Measurements from ENCODE around the gene XIRP1. TPM values are rescaled to one million over a fixed set of nuclear protein-coding genes. Genes with fewer than 3 reads are reported as not detected.
A peak's percentile ranks its signal among the peaks of the same experiment; 100 is the strongest.

Gene XIRP1
- total RNA-seq, 4 donors from 2014 or later = 0.18 to 0.19 TPM; not detected in 2

DNA sequence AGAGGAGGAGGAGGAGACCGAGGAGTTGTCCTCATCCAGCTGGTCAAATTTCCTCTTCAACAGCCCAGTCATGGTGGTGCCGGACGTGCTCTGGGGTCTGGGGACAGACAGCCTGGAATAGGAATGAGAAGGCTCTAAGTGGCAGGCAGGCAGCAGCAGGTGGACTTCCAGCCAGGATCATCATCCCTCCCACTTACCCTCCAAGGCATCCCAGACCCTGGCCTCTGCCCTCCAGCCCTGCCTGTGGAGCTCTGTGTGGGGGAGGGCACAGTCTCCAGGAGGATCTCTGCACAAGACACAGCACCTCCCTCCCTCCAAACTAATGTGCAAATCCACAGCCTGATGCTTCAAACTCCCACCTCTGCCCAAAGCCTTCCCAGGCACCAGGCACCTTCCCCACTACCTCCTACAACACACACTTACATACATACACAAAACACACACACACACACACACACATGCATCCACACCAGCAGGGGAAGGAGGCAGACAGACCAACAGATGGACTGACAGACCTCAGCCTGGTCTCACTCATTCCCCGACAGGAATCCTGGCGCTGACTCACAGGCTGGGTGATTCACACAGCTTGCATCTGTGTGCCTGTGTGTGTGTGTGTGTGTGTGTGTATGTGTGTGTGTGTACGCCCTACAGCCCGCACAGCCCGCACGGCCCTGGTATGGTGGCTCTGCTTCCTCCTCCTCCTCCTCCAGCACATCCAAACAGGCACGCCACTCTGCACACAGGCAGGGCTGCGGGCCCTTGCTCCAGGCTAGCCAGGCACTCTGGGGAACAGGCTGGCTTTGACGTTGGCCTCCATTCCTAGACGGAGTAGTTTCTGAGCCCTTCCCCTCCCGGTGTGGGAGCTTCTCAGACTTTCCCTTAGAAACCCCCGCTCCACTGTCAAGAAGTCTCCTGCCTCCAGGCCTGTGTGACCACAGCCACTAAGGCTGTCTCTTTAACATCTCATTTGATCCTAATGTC is 45.5 kb downstream of the XIRP1 start:
- TF ChIP-seq, protein P1, sequence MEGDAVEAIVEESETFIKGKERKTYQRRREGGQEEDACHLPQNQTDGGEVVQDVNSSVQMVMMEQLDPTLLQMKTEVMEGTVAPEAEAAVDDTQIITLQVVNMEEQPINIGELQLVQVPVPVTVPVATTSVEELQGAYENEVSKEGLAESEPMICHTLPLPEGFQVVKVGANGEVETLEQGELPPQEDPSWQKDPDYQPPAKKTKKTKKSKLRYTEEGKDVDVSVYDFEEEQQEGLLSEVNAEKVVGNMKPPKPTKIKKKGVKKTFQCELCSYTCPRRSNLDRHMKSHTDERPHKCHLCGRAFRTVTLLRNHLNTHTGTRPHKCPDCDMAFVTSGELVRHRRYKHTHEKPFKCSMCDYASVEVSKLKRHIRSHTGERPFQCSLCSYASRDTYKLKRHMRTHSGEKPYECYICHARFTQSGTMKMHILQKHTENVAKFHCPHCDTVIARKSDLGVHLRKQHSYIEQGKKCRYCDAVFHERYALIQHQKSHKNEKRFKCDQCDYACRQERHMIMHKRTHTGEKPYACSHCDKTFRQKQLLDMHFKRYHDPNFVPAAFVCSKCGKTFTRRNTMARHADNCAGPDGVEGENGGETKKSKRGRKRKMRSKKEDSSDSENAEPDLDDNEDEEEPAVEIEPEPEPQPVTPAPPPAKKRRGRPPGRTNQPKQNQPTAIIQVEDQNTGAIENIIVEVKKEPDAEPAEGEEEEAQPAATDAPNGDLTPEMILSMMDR (IDR thresholded peaks at IDR 0.05) = peak in 1 of 6 experiments; percentile 15
- peak in 1 of 4 donors; percentile 50 for TF ChIP-seq POLR2A (IDR thresholded peaks at IDR 0.05)
- Histone ChIP-seq H3K4me3 (peak overlapping the region in 3 of 4 donors; percentile 13 to 55 (median 22)), H3K4me1 (peaks cover 62 to 100% (median 74%) of the 10 kb centered on the region in 3 donors), H3K9me3 (no peaks in the 10 kb centered on the region), H3K27ac (peak overlapping the region; percentile 80 to 99 (median 96)), H3K27me3 (no peaks in the 10 kb centered on the region), H3K36me3 (peaks cover 23 to 48% (median 30%) of the 10 kb centered on the region in 3 donors)
- 5 to 39% methylated on average over 6 to 8 of the region's 15 CpGs for WGBS, 2 donors
- intact Hi-C loops (cut with DNase I) = loop anchor here (5.0 kb wide), 1 partner anchor 35 kb away; no protein-coding TSS in a partner anchor
- DNase-seq = peak; percentile 45

DNA sequence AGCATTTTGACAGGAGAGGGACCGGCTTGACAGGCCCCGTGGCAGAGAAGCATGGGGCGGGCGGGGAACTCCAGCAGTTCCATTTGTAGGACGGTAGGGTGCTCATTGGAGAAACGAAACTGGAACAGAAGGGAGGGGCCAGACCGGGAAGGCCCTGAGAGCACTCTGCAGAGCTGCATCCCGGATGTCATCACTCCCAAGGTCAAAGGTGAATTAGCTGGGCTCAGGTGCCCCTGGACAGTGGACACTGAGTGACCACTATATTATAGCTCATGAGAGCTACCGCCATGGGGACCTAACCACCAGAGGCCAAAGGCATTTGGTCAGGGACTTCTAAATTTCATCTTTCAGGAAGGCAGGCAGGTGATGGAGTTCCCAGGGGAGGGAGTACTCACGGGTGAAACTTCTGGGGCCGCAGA is 46.3 kb downstream of the XIRP1 start:
- Histone ChIP-seq H3K27ac (peak overlapping the region; percentile 80 to 99 (median 96)), H3K4me1 (peaks cover 62 to 100% (median 74%) of the 10 kb centered on the region in 3 donors), H3K27me3 (no peaks in the 10 kb centered on the region), H3K36me3 (peaks cover 23 to 56% (median 30%) of the 10 kb centered on the region in 3 donors), H3K9me3 (no peaks in the 10 kb centered on the region), H3K4me3 (no peak overlapping the region)
- no peak for TF ChIP-seq POLR2A (IDR thresholded peaks at IDR 0.05)
- TF ChIP-seq, protein P1 (IDR thresholded peaks at IDR 0.05) = peak in 3 of 6 experiments; percentile 12 to 58 (median 48)
- intact Hi-C loops (cut with DNase I) = loop anchor here (5.0 kb wide), 1 partner anchor 36 kb away; no protein-coding TSS in a partner anchor
- WGBS, 2 donors = 33 to 60% methylated on average over 8 to 9 of the region's 11 CpGs
- no peak for DNase-seq

GRCh38 chr3:39144748-39145380 is 47.5 kb downstream of the XIRP1 start:
- Histone ChIP-seq H3K4me1 (peaks cover 57 to 100% (median 71%) of the 10 kb centered on the region in 3 donors), H3K4me3 (no peak overlapping the region), H3K27me3 (no peaks in the 10 kb centered on the region), H3K9me3 (no peaks in the 10 kb centered on the region), H3K27ac (peak overlapping the region in 2 of 4 donors; percentile 98 to 99), H3K36me3 (peaks cover 23 to 59% (median 30%) of the 10 kb centered on the region in 3 donors)
- WGBS, 2 donors = 82 to 89% methylated on average over 6 to 12 of the region's 23 CpGs
- no peak for DNase-seq
- no peak for TF ChIP-seq POLR2A (IDR thresholded peaks at IDR 0.05)
- intact Hi-C loops (cut with DNase I) = loop anchor here (5.0 kb wide), 1 partner anchor 37 kb away; no protein-coding TSS in a partner anchor

DNA sequence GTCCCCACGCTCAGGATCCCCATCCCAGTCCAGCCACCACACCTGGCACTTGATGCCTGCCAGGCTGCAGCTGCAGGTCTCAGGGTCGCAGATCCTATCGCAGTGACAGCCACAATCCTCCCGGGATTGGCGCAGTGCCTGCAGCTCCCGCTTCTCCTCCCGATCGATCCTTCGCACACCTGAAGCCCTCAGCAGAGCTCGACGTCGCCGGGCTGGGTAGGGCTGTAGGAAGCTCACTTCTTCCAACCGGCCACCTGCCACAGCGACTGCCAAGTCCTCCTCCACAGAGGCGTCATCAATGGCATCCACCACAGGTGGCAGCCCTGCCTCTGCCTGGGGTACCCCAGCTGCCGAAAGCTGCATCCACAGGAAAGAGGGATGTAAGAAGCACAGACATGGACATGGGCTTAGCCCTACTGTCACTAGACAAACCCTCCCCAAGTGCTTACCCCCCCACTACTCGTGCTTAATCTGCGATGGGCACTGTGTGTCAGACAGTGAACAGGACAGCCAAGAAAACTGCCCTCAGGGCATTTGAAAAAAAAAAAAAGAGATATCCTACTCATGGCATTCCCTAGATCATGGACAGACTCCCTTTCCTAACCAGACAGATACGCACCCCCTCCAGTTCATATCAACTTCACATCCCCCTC is 48.2 kb downstream of the XIRP1 start:
- no peak for TF ChIP-seq POLR2A (IDR thresholded peaks at IDR 0.05)
- TF ChIP-seq, protein P1 (IDR thresholded peaks at IDR 0.05) = no peak
- H3K27ac ChIP-seq = no peak overlapping the region
- 67 to 82% methylated on average over 3 to 6 of the region's 20 CpGs for WGBS, 2 donors
- intact Hi-C loops (cut with DNase I) = no loop called here
- no peaks in the 10 kb centered on the region for H3K9me3 ChIP-seq
- H3K36me3 ChIP-seq = peaks cover 23 to 59% (median 30%) of the 10 kb centered on the region in 3 donors
- H3K4me3 ChIP-seq = no peak overlapping the region
- peaks cover 57 to 100% (median 68%) of the 10 kb centered on the region in 3 donors for H3K4me1 ChIP-seq
- DNase-seq = no peak
- H3K27me3 ChIP-seq = no peaks in the 10 kb centered on the region

Measured in esophagus squamous epithelium (tissue), 5 donors.